PC-3 (cell line): Measurements from ENCODE around the gene DHX38. TPM values are rescaled to one million over a fixed set of nuclear protein-coding genes. Genes with fewer than 3 reads are reported as not detected.

Source experiments
- ATAC-seq: fragments of 200-7000 bp; cut with Tn5 transposase; 2 replicates; pipeline ENCODE4 v1.9.1; 2020; ENCODE audit warnings: mild to moderate bottlenecking, moderate library complexity
- BruUV-seq: library from RNA; stranded (reverse); fragments of 400-500 nt; replicated peaks from 2 replicates; lab custom pipeline; 2021; lab: Mats Ljungman, UMichigan
- CTCF ChIA-PET: fragments of 300-600 bp; sonication (Branson Sonifier 250); formaldehyde crosslinking; loops from one replicate; lab custom pipeline; 2022; ENCODE audit warnings: antibody characterized with exemption; lab: Charles Lee
- POLR2A ChIA-PET: fragments of 300-600 bp; sonication (Branson Sonifier 250); formaldehyde crosslinking; loops from one replicate; lab custom pipeline; 2022; ENCODE audit warnings: antibody characterized with exemption; ENCODE audit not compliant: unreplicated experiment; lab: Charles Lee
- DNase-seq: peaks from one replicate; pipeline ENCODE4 v3.0.0-alpha.2; 2015
- H2AFZ ChIP-seq: fragments of 300-600 bp; sonication (generic); 2 replicates; pipeline ENCODE4 v1.6.0; 2016; ENCODE audit warnings: antibody characterized with exemption, low read length
- H3F3A ChIP-seq: fragments of 300-600 bp; sonication (generic); one replicate; pipeline ENCODE4 v1.6.0; 2017; ENCODE audit warnings: antibody characterized with exemption, low read length, control low read depth, mild to moderate bottlenecking; ENCODE audit not compliant: unreplicated experiment
- H3K27ac ChIP-seq: fragments of 300-600 bp; sonication (generic); 2 replicates; pipeline ENCODE4 v1.5.1; 2016; ENCODE audit warnings: mild to moderate bottlenecking, low read length
- H3K27me3 ChIP-seq: fragments of 300-600 bp; sonication (generic); 2 replicates; pipeline ENCODE4 v1.6.1; 2016; ENCODE audit warnings: low read length, mixed read lengths
- H3K36me3 ChIP-seq: fragments of 300-600 bp; sonication (generic); 2 replicates; pipeline ENCODE4 v1.6.1; 2016; ENCODE audit warnings: low read depth, mixed run types, low read length, mixed read lengths
- H3K4me1 ChIP-seq: fragments of 300-600 bp; sonication (generic); 2 replicates; pipeline ENCODE4 v1.5.1; 2016; ENCODE audit warnings: low read length; ENCODE audit not compliant: insufficient read depth
- H3K4me2 ChIP-seq: fragments of 300-600 bp; sonication (generic); 2 replicates; pipeline ENCODE4 v1.6.0; 2016; ENCODE audit warnings: low read length
- H3K4me3 ChIP-seq: fragments of 300-600 bp; sonication (generic); 2 replicates; pipeline ENCODE4 v1.5.1; 2016; ENCODE audit warnings: mild to moderate bottlenecking, low read length, mixed read lengths
- H3K79me2 ChIP-seq: fragments of 300-600 bp; sonication (generic); 2 replicates; pipeline ENCODE4 v1.6.1; 2017; ENCODE audit warnings: low read length, mixed read lengths
- H3K9ac ChIP-seq: fragments of 300-600 bp; sonication (generic); 2 replicates; pipeline ENCODE4 v1.6.0; 2016; ENCODE audit warnings: mild to moderate bottlenecking, low read length
- H3K9me2 ChIP-seq: fragments of 300-600 bp; sonication (generic); replicated peaks from 2 replicates; pipeline ENCODE4 v1.6.1; 2016; ENCODE audit warnings: mixed run types, low read length, mixed read lengths
- H3K9me3 ChIP-seq: fragments of 300-600 bp; sonication (generic); 2 replicates; pipeline ENCODE4 v1.6.1; 2016; ENCODE audit warnings: low read length, mixed read lengths
- H4K20me1 ChIP-seq: fragments of 300-600 bp; sonication (generic); 2 replicates; pipeline ENCODE4 v1.6.1; 2016; ENCODE audit warnings: low read length, mixed read lengths
- EZH2 ChIP-seq: fragments of 300-600 bp; sonication (generic); IDR thresholded peaks from one replicate; pipeline ENCODE4 v1.6.1; 2017; ENCODE audit warnings: antibody characterized with exemption, mild to moderate bottlenecking, low read length; ENCODE audit not compliant: unreplicated experiment
- EZH2phosphoT487 ChIP-seq: fragments of 300-600 bp; sonication (generic); IDR thresholded peaks from 2 replicates; pipeline ENCODE4 v1.6.1; 2018; ENCODE audit warnings: mild to moderate bottlenecking, antibody characterized with exemption, low read length, borderline replicate concordance
- intact Hi-C: fragments of 100-400 bp; cut with micrococcal nuclease; formaldehyde crosslinking; loops from 2 replicates; pipeline ENCODE4 v1.9.0; 2023
- total RNA-seq: library from RNA; depleted of rRNA; stranded (reverse); fragments of >200 nt; gene quantifications from 2 replicates; pipeline ENCODE4 v1.2.3, GENCODE V29; 2014
- TF ChIP-seq, protein P1 (sequence below): fragments of 300-600 bp; sonication (generic); conservative IDR thresholded peaks from 2 replicates; pipeline ENCODE4 v1.5.1; 2017; ENCODE audit warnings: antibody characterized with exemption, low read depth, mild to moderate bottlenecking, low read length

DHX38 gene
- total RNA-seq, 1 experiment from 2014 or later: 61.2 TPM

DNA sequence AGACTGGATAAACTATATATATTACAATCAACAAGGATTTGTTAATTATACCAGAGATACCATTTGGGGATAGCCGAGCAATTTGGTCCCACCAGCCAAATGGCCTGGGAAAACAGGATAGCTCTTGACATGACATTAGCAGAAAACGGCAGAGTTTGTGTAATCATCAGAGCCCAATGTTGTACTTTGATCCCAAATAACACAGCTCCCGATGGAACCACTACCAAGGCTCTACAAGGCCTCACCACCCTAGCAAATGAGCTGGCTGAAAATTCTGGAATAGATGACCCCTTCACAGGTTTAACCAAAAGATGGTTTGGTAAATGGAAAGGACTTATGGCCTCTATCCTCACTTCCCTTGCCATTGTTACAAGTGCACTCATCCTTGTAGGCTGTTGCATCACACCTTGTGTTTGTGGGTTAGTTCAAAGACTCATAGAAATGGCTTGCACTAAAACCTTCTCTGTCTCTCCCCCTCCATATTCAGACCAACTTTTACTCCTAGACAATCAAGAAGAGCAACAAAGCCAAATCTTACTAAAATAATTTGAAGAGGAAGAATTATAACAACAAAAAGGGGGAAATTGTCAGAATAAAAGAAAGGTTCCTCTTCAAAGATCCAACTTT lies 9.8 kb upstream of the DHX38 start:
- H3K9ac ChIP-seq: no peak overlapping the region
- H3K4me1 ChIP-seq: no peaks in the 10 kb centered on the region
- no peaks in the 10 kb centered on the region for H3F3A ChIP-seq
- H3K4me2 ChIP-seq: no peak overlapping the region
- ChIA-PET POLR2A (no interaction called here), CTCF (no interaction called here)
- peaks cover 35% of the 10 kb centered on the region for H3K36me3 ChIP-seq
- BruUV-seq: no TSS peak
- intact Hi-C loops: no loop called here
- no peak overlapping the region for H3K27ac ChIP-seq
- no peak overlapping the region for H2AFZ ChIP-seq
- ATAC-seq (no peak), DNase-seq (no peak)
- no peaks in the 10 kb centered on the region for H3K79me2 ChIP-seq
- no peaks in the 10 kb centered on the region for H3K27me3 ChIP-seq
- no peaks in the 10 kb centered on the region for H4K20me1 ChIP-seq
- no peak overlapping the region for H3K4me3 ChIP-seq
- no peaks in the 10 kb centered on the region for H3K9me2 ChIP-seq
- TF ChIP-seq EZH2phosphoT487 (no peak), EZH2 (no peak)
- TF ChIP-seq, protein P1, sequence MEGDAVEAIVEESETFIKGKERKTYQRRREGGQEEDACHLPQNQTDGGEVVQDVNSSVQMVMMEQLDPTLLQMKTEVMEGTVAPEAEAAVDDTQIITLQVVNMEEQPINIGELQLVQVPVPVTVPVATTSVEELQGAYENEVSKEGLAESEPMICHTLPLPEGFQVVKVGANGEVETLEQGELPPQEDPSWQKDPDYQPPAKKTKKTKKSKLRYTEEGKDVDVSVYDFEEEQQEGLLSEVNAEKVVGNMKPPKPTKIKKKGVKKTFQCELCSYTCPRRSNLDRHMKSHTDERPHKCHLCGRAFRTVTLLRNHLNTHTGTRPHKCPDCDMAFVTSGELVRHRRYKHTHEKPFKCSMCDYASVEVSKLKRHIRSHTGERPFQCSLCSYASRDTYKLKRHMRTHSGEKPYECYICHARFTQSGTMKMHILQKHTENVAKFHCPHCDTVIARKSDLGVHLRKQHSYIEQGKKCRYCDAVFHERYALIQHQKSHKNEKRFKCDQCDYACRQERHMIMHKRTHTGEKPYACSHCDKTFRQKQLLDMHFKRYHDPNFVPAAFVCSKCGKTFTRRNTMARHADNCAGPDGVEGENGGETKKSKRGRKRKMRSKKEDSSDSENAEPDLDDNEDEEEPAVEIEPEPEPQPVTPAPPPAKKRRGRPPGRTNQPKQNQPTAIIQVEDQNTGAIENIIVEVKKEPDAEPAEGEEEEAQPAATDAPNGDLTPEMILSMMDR: no peak
- no peaks in the 10 kb centered on the region for H3K9me3 ChIP-seq

DNA sequence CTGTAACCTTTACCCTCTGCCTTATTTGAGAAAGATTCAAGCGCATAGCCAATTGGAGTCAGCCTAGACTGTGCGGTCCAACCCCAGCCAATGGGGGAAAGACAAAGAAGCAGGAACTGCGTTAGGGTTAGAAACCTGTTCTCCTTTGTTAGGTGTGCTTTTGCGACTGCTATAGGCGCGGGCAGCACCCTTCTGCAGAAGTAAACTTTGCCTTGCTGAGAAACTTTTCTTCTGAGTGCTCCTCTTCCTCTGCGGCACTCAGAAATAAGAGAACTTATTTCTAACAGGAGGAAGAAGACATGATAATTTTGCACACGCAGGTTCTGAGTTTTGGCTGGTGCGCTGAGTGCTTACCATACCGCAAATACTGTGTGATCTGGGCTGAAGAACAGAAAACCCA lies 9.2 kb upstream of the DHX38 start:
- H3K9me3 ChIP-seq: no peaks in the 10 kb centered on the region
- no peak overlapping the region for H3K9ac ChIP-seq
- TF ChIP-seq, protein P1: no peak
- no peak for TF ChIP-seq EZH2
- TF ChIP-seq EZH2phosphoT487: no peak

DNA sequence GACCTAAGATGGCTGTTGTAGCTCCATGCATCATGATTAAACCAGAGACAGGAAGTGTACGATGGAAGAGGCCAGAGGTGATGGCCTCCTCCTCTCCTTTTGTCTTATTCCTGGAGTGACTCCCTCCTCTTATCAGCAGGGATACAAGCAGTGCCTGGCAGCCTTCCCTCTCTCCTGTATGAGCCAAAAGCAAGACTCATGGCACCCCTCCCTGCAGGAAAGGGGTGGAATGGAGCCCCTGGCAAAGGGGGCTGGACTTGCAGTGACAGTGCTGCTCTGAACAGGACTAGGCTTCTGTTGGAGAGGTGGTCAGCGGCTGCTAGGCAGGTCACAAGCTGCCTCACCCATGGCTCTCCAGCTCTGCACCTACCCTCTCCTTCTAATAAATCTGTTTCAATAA lies 8.6 kb upstream of the DHX38 start:
- intact Hi-C loops: no loop called here
- ChIA-PET CTCF (no interaction called here), POLR2A (no interaction called here)
- Histone ChIP-seq H3K9me3 (no peaks in the 10 kb centered on the region), H3K36me3 (peaks cover 46% of the 10 kb centered on the region), H3K9me2 (no peaks in the 10 kb centered on the region), H4K20me1 (no peaks in the 10 kb centered on the region), H3K4me1 (no peaks in the 10 kb centered on the region), H3F3A (no peaks in the 10 kb centered on the region), H3K4me2 (no peak overlapping the region), H3K27me3 (no peaks in the 10 kb centered on the region), H3K4me3 (no peak overlapping the region), H3K27ac (no peak overlapping the region), H2AFZ (no peak overlapping the region), H3K9ac (no peak overlapping the region), H3K79me2 (no peaks in the 10 kb centered on the region)
- TF ChIP-seq EZH2phosphoT487: no peak
- TF ChIP-seq EZH2: no peak
- TF ChIP-seq, protein P1: no peak
- no peak for ATAC-seq
- no peak for DNase-seq
- BruUV-seq: no TSS peak

More for the DNA sequence above, 9.2 kb upstream of the DHX38 start:
- intact Hi-C loops: no loop called here
- Histone ChIP-seq H2AFZ (no peak overlapping the region), H3K9me2 (no peaks in the 10 kb centered on the region), H3F3A (no peaks in the 10 kb centered on the region), H3K79me2 (no peaks in the 10 kb centered on the region), H3K36me3 (peaks cover 40% of the 10 kb centered on the region), H3K4me2 (no peak overlapping the region), H4K20me1 (no peaks in the 10 kb centered on the region), H3K27me3 (no peaks in the 10 kb centered on the region), H3K4me1 (no peaks in the 10 kb centered on the region), H3K27ac (no peak overlapping the region), H3K4me3 (no peak overlapping the region)
- no TSS peak for BruUV-seq
- DNase-seq (no peak), ATAC-seq (no peak)
- ChIA-PET CTCF (no interaction called here), POLR2A (no interaction called here)
